Mesenteric fat pad (tissue), 1 donor: ENCODE measurements around the gene WDCP. TPM values are rescaled to one million over a fixed set of nuclear protein-coding genes. Genes with fewer than 3 reads are reported as not detected.

Source experiments
- DNase-seq: peaks from one replicate; pipeline ENCODE4 v3.0.0-alpha.2; 2020; ENCODE audit warnings: low spot score
- total RNA-seq: library from RNA; stranded (reverse); fragmentation: NEBNext Ultra II Directional; extraction: Animal tissue kit (Norgen Biotek cat#: 25700); gene quantifications from one replicate; pipeline ENCODE4 v1.2.1, GENCODE V29; 2021
- donor health status: DM: yes; HTN: yes; CAD: no.

The WDCP gene
- total RNA-seq, 1 donor from 2014 or later = 7.2 TPM

DNA sequence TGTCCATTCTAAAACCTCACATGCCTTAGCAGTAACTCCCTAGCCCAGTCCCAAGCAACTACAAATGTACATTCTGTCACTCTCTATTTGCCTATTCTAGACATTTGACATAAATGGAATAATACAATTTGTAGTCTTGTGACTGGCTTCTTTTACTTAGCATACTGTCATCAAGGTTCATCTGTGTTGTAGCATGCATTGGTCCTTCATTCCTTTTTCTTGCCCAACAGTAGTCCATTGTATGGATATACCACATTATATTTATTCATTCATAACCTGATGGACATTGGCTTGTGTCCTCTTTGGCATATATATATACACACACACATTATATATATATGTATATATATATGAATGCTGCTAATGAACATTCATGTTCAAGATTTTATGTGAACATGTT is 39.5 kb downstream of the WDCP start:
- no peak for DNase-seq

DNA sequence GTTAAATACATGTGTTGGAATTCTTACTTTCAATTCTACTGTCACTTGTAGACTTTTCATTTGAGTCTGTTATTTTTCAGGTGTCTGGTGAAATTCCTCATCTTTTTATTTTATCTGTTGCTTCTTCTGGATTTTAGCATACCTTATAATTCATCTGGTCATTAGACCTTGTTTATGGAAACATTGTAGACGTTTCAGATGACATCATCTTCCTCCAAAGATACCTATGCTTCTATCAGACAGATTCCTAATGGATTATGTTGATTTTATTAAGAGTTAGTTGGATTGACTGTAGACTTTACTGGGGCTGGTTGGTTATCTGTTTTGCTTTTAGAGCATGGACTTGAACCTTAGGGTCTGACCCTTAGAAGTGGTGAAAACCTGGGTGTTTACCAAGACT is 52.6 kb downstream of the WDCP start:
- DNase-seq = no peak

DNA sequence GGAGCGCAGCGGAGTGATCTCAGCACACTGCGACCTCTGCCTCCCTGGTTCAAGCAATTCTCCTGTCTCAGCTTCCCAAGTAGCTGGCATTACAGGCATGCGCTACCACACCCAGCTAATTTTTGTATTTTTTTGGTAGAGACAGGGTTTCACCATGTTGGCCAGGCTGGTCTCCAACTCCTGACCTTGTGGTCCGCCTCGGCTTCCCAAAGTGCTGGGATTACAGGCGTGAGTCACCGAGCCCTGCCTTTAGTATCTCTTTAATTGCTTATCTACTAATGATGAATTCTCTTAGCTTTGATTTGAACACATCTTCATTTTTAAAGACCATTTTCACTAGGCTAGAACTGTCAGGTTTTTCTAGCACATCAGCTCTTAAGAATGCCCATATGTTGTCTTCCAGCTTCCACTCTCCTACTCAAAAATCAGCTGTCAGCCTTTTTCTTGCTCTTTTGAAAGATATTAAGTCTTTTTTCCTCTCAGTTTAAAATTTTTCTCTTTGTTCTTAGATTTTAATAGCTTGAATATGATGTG is 53.4 kb downstream of the WDCP start:
- DNase-seq = peak; percentile 12

DNA sequence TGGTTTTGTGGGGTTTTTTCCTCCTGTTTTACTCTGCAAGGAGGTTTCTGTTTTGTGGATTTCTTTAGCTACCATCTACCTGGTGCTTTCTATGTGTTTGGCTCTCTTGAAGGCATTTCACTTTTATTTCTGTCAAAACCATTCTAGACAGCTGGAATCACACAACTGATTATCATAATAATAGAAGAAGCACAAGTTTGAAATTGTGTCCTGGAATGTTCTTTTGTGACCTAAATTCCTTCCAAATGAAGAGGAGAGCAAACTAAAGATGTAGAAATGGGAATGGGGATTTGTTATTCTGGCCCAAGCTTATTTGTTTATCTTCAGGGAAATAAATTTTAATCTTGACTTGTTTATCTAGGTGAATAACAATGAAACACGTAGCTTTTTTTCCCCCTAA is 54.3 kb downstream of the WDCP start:
- no peak for DNase-seq

DNA sequence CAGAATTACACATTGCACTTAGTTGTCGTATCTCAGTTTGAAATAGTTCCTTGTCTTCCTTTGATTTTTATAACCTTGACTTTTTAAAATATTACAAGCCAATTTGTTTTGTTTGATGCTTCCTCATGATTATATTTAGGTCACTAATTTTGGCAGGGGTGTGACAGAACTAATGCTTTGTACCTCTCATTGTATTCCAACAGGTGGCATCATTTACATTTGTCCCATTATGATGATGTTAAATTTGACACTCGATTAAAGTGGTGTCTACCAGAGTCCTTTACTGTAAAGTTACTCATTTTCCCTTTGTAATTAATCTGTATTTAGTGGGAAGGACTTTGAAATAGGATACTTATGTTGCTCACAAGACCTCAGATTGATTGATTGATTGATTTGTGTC is 58.8 kb downstream of the WDCP start:
- no peak for DNase-seq

Other genes with a start within 250 kb of the WDCP start
- gene ATAD2B, start 120.3 kb downstream of the WDCP start, total RNA-seq = 24.0 TPM
- gene UBXN2A, start 106.9 kb downstream of the WDCP start, total RNA-seq = 21.7 TPM
- gene MFSD2B, start 37.3 kb downstream of the WDCP start, total RNA-seq = not detected
- 5.0 TPM for gene FKBP1B, start 2.4 kb upstream of the WDCP start, total RNA-seq
- gene SF3B6, start 28.9 kb upstream of the WDCP start, total RNA-seq = 59.3 TPM
- 12.0 TPM for gene TP53I3, start 37.4 kb upstream of the WDCP start, total RNA-seq
- not detected for gene PFN4, start 75.9 kb upstream of the WDCP start, total RNA-seq
- gene FAM228B, start 76.1 kb upstream of the WDCP start, total RNA-seq = 27.4 TPM
- gene FAM228A, start 127.7 kb upstream of the WDCP start, total RNA-seq = 3.2 TPM